ENCODE data around the gene CNOT3. TPM values are rescaled to one million over a fixed set of nuclear protein-coding genes. Genes with fewer than 3 reads are reported as not detected.

CNOT3 gene
- total RNA-seq, 4 donors from 2014 or later, result 22.4 to 30.3 (median 29.8) TPM

GRCh38 chr19:54124393-54124792 lies 13.2 kb upstream of the CNOT3 start:
- Histone ChIP-seq H3K27ac (no peak overlapping the region), H3K36me3 (peaks cover 82 to 85% of the 10 kb centered on the region in 2 donors), H3K27me3 (no peaks in the 10 kb centered on the region), H3K4me3 (replicated peaks in 1 of 3) (no peak overlapping the region), H3K4me1 (no peaks in the 10 kb centered on the region), H3K9me3 (no peaks in the 10 kb centered on the region)
- WGBS, 2 donors, result 95% methylated on average over 18 to 19 of the region's 19 CpGs
- no peak for TF ChIP-seq POLR2A (IDR thresholded peaks at IDR 0.05)
- no peak for TF ChIP-seq CTCF (IDR thresholded peaks at IDR 0.05)
- no peak for DNase-seq
- intact Hi-C loops (cut with DNase I), result no loop called here

GRCh38 chr19:54125713-54126112 lies 11.8 kb upstream of the CNOT3 start:
- Histone ChIP-seq H3K4me3 (replicated peaks in 1 of 3) (no peak overlapping the region), H3K27me3 (no peaks in the 10 kb centered on the region), H3K27ac (no peak overlapping the region), H3K4me1 (no peaks in the 10 kb centered on the region), H3K9me3 (no peaks in the 10 kb centered on the region), H3K36me3 (peaks cover 80 to 81% of the 10 kb centered on the region in 2 donors)
- intact Hi-C loops (cut with DNase I), result no loop called here
- DNase-seq, result no peak
- TF ChIP-seq CTCF (IDR thresholded peaks at IDR 0.05) (no peak), POLR2A (IDR thresholded peaks at IDR 0.05) (no peak)
- 91 to 95% methylated on average over 6 to 9 of the region's 9 CpGs for WGBS, 2 donors

GRCh38 chr19:54127688-54128440 lies 9.7 kb upstream of the CNOT3 start:
- Histone ChIP-seq H3K27ac (no peak overlapping the region), H3K27me3 (no peaks in the 10 kb centered on the region), H3K9me3 (no peaks in the 10 kb centered on the region), H3K4me3 (replicated peaks in 1 of 3) (no peak overlapping the region), H3K4me1 (no peaks in the 10 kb centered on the region), H3K36me3 (peaks cover 75 to 76% of the 10 kb centered on the region in 2 donors)
- intact Hi-C loops (cut with DNase I), result no loop called here
- no peak for TF ChIP-seq POLR2A (IDR thresholded peaks at IDR 0.05)
- no peak for TF ChIP-seq CTCF (IDR thresholded peaks at IDR 0.05)
- DNase-seq, result no peak
- 93 to 95% methylated on average over 32 to 39 of the region's 44 CpGs for whole genome bisulfite sequencing, 2 donors

GRCh38 chr19:54128441-54128725 lies 9.2 kb upstream of the CNOT3 start:
- no peak overlapping the region for H3K4me3 ChIP-seq (replicated peaks in 1 of 3)
- H3K4me1 ChIP-seq, result no peaks in the 10 kb centered on the region
- no peaks in the 10 kb centered on the region for H3K9me3 ChIP-seq
- H3K36me3 ChIP-seq, result peaks cover 70 to 71% of the 10 kb centered on the region in 2 donors
- H3K27me3 ChIP-seq, result no peaks in the 10 kb centered on the region
- TF ChIP-seq CTCF (IDR thresholded peaks at IDR 0.05) (no peak), POLR2A (IDR thresholded peaks at IDR 0.05) (no peak)
- no peak for DNase-seq
- intact Hi-C loops (cut with DNase I), result no loop called here
- H3K27ac ChIP-seq, result no peak overlapping the region
- WGBS, 2 donors, result 92 to 97% methylated on average over 20 of the region's 20 CpGs

- Histone ChIP-seq H3K4me1 (no peaks in the 10 kb centered on the region), H3K27me3 (no peaks in the 10 kb centered on the region), H3K4me3 (replicated peaks in 1 of 3) (no peak overlapping the region), H3K9me3 (no peaks in the 10 kb centered on the region), H3K27ac (no peak overlapping the region), H3K36me3 (peaks cover 64 to 65% of the 10 kb centered on the region in 2 donors)
- intact Hi-C loops (cut with DNase I), result no loop called here
- 94 to 98% methylated on average over 20 to 25 of the region's 41 CpGs for WGBS, 2 donors
- DNase-seq, result no peak
- TF ChIP-seq CTCF (IDR thresholded peaks at IDR 0.05) (no peak), POLR2A (IDR thresholded peaks at IDR 0.05) (no peak)
Measured at GRCh38 chr19:54128796-54129616, 8.6 kb upstream of the CNOT3 start.
